GM12872 (cell line): Measurements from ENCODE around the gene UBE2E2.

Experiments used
- CTCF ChIP-seq: IDR thresholded peaks from 3 replicates; pipeline ENCODE4 v1.5.1; 2011; ENCODE audit warnings: low read depth, mild to moderate bottlenecking, low read length, moderate library complexity; ENCODE audit not compliant: insufficient read depth

Gene UBE2E2

DNA sequence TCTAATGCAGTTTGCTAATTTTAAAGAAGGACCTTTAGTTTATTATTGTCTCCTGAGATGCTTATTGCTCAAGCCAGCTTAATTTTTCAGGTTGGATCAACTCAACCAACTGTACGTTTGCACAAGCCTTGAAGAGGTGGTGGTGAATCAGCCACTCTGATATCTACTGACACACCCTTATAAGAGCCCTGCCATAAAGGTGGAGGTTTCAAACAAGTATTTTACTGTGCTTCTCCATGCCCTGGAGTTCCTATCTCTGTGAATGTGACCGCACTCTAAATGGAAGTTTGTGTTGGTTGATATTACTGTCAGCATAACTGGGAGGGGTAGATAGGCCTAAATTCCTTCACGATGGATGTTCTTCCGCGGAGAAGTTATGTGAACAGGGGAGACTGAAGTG lies 305.3 kb downstream of the UBE2E2 start:
- no peak for TF ChIP-seq CTCF

DNA sequence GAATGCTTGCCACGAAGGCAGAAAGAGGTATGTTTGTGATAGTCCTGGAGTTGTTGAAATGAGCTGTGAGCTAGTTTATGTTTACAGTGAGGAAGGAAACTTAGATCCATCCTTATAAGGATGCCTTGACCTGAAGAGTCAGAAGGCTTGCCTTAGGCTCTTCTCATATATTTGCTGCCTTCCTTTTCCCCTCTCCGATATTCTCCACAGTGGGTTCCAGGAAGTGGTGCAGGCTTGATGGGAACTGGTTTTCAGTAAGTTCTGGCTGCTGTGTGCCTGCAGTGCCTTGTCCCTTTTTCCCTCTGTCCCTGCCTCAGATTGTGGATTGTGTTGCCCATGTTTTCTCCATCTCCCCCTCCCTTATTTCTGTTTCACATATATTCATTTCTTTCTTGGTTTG lies 315.3 kb downstream of the UBE2E2 start:
- no peak for TF ChIP-seq CTCF

DNA sequence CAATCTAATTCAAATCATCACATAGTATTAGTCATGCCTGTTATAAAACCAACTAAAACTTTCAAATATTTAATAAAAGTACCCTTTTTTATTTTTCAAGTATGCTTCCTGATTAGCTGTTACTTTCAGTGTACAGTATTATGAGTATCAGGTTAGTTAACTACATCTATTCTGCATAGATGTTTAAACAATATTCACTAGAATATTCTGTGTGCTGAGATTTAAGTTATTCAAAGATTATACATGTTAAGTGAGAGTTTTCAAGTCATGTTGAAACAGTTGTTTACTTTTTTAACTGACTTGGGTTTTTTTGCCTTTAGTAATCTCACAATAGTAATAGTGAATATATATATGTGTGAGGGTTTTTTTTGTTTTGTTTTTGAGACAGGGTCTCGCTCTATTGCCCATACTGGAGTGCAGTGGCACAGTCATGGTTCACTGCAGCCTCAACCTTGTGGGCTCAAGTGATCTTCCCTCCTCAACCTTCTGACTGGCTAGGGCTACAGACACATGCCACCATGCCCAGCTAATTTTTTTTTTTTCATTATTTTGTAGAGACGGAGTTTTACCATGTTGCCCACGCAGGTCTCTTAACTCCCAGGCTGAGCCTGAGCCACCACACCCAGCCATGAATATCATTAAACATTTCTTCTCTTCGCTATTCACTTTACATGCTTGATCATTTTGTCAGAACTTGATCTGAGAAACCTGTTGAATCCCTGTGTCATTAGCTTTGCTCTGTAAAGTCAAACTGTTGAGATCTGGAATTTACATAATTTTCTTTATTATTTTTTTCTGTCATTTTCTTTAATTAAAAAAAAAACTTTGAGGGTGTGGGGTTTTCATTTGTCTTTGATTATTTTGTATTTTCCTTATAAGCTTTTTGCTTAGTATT lies 316.4 kb downstream of the UBE2E2 start:
- TF ChIP-seq CTCF, result no peak

- no peak for TF ChIP-seq CTCF
Observed at GRCh38 chr3:23527326-23527725, 324.2 kb downstream of the UBE2E2 start.

DNA sequence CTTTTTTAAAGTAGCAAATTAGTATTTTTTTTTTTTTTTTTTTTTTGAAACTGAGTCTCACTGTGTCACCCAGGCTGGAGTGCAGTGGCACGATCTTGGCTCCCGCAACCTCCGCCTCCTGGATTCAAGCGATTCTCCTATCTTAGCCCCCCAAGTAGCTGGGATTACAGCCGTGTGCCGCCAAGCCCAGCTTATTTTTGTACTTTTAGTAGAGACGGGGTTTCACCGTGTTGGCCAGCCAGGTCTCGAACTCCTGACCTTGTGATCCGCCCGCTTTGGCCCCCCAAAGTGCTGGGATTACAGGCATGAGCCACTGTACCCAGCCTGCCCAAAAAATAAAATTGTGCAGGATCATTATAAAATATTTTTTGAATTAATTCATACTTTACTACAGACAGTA lies 330.5 kb downstream of the UBE2E2 start:
- TF ChIP-seq CTCF, result no peak

DNA sequence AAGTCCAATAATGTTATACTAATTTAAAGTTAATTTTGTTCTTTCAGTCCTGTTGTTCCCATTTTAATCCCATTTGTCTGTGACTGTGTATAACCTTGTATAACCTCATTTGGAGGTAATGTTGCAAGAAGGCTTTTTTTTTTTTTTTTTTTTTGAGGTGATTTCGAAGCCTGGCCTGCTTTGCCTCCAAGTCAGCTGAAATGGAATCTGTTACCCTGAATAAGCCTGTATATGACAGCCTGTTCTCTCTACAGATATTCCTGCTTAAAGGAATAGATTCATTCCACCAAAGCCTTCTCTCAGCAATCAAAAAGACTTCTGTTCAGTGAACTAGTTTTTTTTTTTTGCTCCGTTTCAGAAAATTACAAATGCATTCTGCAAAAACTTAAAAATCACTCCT lies 330.9 kb downstream of the UBE2E2 start:
- TF ChIP-seq CTCF, result no peak

DNA sequence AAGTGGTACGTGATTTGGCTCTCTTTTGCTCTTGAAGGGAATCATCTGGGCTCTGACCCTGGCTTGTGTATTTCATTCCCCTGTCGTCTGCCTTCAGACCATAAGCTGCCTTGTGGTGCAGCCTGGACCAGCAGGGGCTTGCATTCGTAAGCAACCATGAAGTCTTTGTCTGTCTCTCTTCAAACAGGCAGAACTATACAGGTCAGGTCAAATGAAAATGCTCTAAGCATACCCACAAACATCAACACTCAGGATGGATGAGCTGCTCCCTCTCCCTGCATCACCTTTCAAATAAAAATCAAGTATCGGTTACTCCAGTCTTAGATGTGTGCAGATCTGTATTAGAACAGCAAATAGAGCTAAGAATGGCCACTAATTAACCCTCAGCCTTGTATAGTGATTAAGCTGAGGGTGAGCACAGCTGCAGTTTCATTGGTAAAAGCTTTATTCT lies 334.0 kb downstream of the UBE2E2 start:
- no peak for TF ChIP-seq CTCF

- TF ChIP-seq CTCF, result no peak
Observed at GRCh38 chr3:23539185-23539584, 336.1 kb downstream of the UBE2E2 start.
